IPS DF 4.7 (cell line): ENCODE measurements around the gene AMFR.
A peak's percentile ranks its signal among the peaks of the same experiment; 100 is the strongest.

Experiments used
- DNase-seq: peaks from one replicate; pipeline ENCODE4 v3.0.0-alpha.2; 2013; ENCODE audit warnings: low spot score; ENCODE audit errors: extremely low read depth

AMFR gene

GRCh38 chr16:56363181-56363716, 62.1 kb downstream of the AMFR start:
- no peak for DNase-seq

DNA sequence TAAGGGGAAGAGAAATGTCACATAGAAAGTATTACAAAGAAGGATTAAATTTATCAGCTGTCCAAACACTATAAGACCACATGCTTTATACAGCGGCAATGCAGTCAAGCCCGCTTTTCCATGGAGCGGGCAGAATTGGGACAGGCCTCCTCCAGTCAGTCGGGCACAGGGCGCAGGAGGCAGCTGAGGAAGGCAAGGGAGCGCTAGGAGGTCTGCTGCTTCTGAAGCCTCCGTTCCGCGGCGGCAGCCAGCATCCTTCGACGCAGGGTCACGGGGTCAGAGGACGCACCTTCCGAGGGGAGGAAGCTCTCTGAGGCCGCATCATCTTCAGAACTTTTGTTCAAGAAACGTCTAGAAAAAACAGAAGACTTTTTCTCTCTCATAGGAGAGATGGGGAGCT, 62.6 kb downstream of the AMFR start:
- DNase-seq, result no peak

- no peak for DNase-seq
These were observed 63.2 kb downstream of the AMFR start for GRCh38 chr16:56362057-56362655.

DNA sequence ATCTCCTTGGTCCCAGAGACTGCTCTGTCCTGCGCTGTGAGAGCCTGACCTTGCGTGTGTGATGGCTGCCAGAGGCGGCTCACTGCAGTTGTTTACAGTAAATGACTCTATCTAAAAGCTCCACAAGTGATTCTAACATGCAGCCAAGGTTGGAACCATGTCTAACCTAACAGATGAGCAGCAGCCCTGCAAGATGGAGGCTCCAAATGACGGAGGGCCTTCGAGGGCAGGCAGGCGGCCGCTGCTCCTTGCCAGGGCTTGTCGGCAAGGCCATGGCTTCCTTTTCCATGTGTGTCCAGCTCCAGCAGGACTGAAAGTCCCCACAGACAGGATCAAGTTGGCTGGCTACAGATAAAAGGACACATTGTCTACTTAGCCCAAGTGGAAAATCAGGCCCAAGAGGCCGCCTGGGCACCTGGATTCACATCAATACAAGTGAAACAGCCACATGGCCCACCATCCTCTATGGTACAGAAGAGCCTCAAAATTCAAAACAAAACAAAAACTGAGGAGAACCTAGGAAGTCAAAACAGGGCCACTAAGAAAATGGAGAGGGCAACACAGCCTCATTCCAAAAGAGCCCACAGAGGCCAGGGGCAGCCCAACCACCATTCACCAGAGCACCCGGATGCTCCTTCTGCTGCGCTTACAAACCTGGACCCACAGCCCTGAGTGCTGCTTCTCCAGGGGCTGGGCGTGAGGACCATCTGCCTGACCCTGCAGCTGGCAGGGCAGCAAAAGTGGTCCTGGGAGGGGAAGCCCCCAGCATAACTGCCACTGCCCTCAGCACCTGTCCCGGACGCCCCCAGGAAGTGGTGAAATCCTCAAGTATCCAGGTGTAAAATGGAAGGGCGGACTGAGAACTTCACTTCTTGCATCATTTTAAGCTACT, 65.0 kb downstream of the AMFR start:
- DNase-seq, result no peak

DNA sequence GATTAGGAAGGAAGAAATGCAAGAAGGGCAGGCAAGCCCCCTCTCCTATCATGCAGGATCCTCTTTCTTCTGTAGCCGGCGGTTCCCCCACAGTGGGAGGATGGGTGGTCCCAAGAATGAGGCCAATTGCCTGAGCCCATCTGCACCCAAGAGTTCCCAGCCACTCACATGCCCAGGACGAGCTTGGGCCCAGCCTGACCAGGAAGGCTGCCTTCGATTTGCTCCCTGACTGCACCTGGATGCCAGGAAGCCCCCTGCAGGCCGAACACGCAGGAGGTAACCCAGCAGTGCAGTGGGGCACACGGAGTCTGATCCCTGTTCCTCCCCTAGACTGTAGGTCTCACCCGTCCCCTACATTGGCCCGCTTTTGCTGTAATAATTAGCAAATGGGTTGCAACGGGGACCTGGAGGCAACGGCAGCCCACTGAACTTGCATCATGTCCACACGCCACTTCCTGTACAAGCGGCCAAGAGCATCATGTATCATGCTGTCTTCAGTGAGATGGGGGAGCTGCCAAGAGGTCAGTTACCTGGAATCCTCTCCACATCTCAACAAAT, 67.5 kb downstream of the AMFR start:
- no peak for DNase-seq

- no peak for DNase-seq
These were observed 68.0 kb downstream of the AMFR start for GRCh38 chr16:56357241-56357764.

DNA sequence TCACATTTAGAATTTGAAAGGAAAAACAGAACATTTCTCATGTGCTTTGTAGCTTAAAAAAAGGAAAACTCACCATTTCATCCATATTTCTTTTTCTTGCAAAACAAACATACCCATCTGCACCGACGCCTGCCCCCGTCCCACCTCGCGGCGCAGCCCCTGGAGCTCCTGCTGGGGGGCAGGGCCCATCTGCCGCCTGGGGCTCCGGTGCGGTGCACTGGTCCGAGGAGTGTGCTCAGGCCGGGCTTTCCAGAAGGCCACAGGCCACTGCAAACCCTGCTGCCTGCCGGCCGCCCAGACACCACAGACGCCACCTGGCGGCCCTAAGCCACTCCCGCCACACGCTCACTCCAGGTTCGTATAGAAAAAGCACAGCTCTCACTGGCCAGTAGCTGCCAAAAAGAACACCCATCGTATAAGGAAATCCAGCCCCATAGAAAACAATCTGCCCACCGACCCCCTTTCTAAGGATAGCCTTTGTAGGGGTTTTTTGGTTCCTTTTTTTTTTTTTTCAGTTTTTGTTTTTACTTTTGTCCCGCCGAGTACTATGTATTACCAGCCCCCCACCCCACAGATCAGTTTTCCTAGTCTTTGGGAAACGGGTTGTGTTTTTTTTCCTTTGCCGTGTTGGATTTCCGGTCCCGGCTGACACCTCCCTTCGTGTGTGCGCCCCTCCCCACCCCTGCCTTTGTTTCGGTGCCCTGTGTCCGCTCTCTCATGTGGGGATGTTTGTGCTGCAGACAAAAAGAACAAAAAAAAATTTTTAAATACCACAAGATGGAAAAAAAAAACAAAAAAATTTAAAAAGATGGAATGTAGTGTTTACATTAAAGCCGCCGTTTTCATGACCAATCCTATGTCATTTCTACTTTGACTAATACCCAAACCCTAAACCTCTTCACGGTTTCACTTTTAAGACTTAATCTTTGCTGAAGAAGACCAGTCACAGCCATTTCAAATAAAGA, 68.8 kb downstream of the AMFR start:
- peak; percentile 75 for DNase-seq

GRCh38 chr16:56355786-56356275, 69.5 kb downstream of the AMFR start:
- no peak for DNase-seq

- DNase-seq, result no peak
These were observed 70.1 kb downstream of the AMFR start for GRCh38 chr16:56355221-56355620.

DNA sequence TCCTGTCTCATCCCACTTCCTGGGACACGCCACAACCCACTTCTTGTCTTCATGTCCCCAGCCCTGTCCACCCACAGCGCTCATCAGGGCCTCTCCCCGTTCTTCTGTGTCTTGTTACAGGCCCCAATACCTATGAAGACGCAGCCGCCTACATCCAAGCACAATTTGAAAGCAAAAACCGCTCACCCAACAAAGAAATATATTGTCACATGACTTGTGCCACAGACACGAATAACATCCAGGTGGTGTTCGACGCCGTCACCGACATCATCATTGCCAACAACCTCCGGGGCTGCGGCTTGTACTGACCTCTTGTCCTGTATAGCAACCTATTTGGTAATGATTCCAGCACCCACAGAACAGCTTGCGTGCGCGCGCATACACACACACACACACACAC, 70.6 kb downstream of the AMFR start:
- no peak for DNase-seq

DNA sequence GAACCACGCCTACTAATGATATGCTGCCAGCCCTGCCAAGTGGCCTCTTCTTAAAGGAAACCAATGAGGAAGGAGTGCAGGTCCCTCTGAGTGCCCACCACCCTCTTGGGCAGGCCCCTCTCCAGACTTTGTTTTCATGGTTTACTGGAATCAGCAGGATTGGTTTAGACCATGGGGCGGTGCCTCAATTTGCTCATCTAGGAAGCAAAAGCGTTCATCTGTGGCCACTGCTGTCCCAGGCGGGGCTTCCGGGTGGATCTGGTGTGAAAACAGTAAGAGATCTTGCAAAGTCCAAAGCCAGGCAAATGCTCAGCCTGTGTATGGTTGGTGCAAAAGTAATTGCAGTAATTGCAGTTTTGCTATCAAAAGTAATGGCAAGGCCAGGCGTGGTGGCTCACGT, 71.3 kb downstream of the AMFR start:
- no peak for DNase-seq

- DNase-seq, result no peak
These were observed 72.1 kb downstream of the AMFR start for GRCh38 chr16:56353054-56353921.

GRCh38 chr16:56352351-56353053, 72.8 kb downstream of the AMFR start:
- no peak for DNase-seq

GRCh38 chr16:56351481-56351880, 73.9 kb downstream of the AMFR start:
- no peak for DNase-seq

GRCh38 chr16:56350491-56351405, 74.6 kb downstream of the AMFR start:
- DNase-seq, result no peak

- no peak for DNase-seq
These were observed 75.6 kb downstream of the AMFR start for GRCh38 chr16:56349711-56350161.

GRCh38 chr16:56349086-56349415, 76.3 kb downstream of the AMFR start:
- DNase-seq, result no peak
